Gastrocnemius medialis (tissue), 4 donors: ENCODE data around the gene CRB2.

Source experiments
- CTCF ChIP-seq, 5 experiments: fragments of 450-650 bp in 3 of 5; fragments of 200-600 bp in 2 of 5; sonication (generic) in 2 of 5; IDR thresholded peaks in 4 of 5; conservative IDR thresholded peaks in 1 of 5; 1 replicate in 4 of 5; 2 replicates in 1 of 5; pipeline ENCODE4 v1.5.1; 2016 to 2019; ENCODE audit warnings: antibody characterized with exemption in 5 of 5, mild to moderate bottlenecking in 3 of 5, moderate library complexity in 3 of 5
- POLR2A ChIP-seq, 2 donors: fragments of 450-650 bp; IDR thresholded peaks; one replicate each; pipeline ENCODE4 v1.6.1; 2017; ENCODE audit warnings: antibody characterized with exemption in 2 of 2, mild to moderate bottlenecking in 2 of 2, moderate library complexity in 2 of 2

- TF ChIP-seq CTCF (IDR thresholded peaks at IDR 0.05 in 4 of 5, conservative IDR thresholded peaks at IDR 0.05 in 1 of 5) (no peak), POLR2A (IDR thresholded peaks at IDR 0.05) (no peak)
Measured at GRCh38 chr9:123425836-123426365, 69.9 kb downstream of the CRB2 start.
